K562 (cell line): ENCODE measurements around the gene AGPAT4. TPM values are rescaled to one million over a fixed set of nuclear protein-coding genes. Genes with fewer than 3 reads are reported as not detected.

ENCODE experiments used
- AFF1 ChIP-seq, 2 experiments: fragments of 450-650 bp; IDR thresholded peaks; 2 replicates each; pipeline ENCODE4 v1.6.1; 2018; ENCODE audit warnings: mild to moderate bottlenecking in 2 of 2, low read depth in 1 of 2; ENCODE audit not compliant: partially characterized antibody in 2 of 2
- BCLAF1 ChIP-seq, 2 experiments: fragments of 450-650 bp in 1 of 2; IDR thresholded peaks; 2 replicates each; pipeline ENCODE4 v1.6.1; 2011 to 2017; ENCODE audit warnings: low read depth in 2 of 2, antibody characterized with exemption in 1 of 2, borderline replicate concordance in 1 of 2, low read length in 1 of 2, mild to moderate bottlenecking in 1 of 2, mixed read lengths in 1 of 2; ENCODE audit not compliant: control insufficient read depth in 1 of 2
- IRF2 ChIP-seq: sonication (generic); formaldehyde crosslinking; IDR thresholded peaks from 2 replicates; pipeline ENCODE4 v1.8.1; 2022; ENCODE audit warnings: mild to moderate bottlenecking, missing genetic modification reagents
- MTF1 ChIP-seq: fragments of 250-450 bp; sonication (Bioruptor Pico); IDR thresholded peaks from 2 replicates; pipeline ENCODE4 v1.9.0; 2021; ENCODE audit warnings: moderate library complexity, mild to moderate bottlenecking, inconsistent platforms, borderline replicate concordance
- MYC ChIP-seq, 2 experiments: fragments of 250-450 bp in 1 of 2; sonication (Bioruptor Pico) in 1 of 2; IDR thresholded peaks; 2 replicates each; pipeline versions ENCODE4 v1.5.1 to v1.6.1; 2012 to 2021; ENCODE audit warnings: low read depth in 2 of 2, borderline replicate concordance in 1 of 2, improper control_type of control experiment in 1 of 2, low read length in 1 of 2, mild to moderate bottlenecking in 1 of 2, moderate library complexity in 1 of 2
- SMAD2 ChIP-seq: fragments of 150-350 bp; IDR thresholded peaks from 2 replicates; pipeline ENCODE4 v1.6.1; 2014; ENCODE audit warnings: low read depth, mild to moderate bottlenecking, low read length
- XRCC5 ChIP-seq: fragments of 200-400 bp; formaldehyde crosslinking; IDR thresholded peaks from 2 replicates; pipeline ENCODE4 v1.6.1; 2017; ENCODE audit warnings: low read depth, mild to moderate bottlenecking, low read length
- ZBTB11 ChIP-seq, 3 experiments: fragments of 200-800 bp in 1 of 3; fragments of 250-450 bp in 1 of 3; fragments of 450-650 bp in 1 of 3; sonication (Bioruptor Pico) in 1 of 3; sonication (Bioruptor generic) in 1 of 3; formaldehyde crosslinking in 1 of 3; IDR thresholded peaks; 2 replicates each; pipeline versions ENCODE4 v1.6.1 to v1.8.0; 2016 to 2022; ENCODE audit warnings: mild to moderate bottlenecking in 2 of 3, missing genetic modification characterization in 2 of 3, missing compliant biosample characterization in 1 of 3, moderate library complexity in 1 of 3
- ZBTB7A ChIP-seq: IDR thresholded peaks from 2 replicates; pipeline ENCODE4 v1.6.1; 2011; ENCODE audit warnings: low read depth, mild to moderate bottlenecking, low read length, moderate library complexity, borderline replicate concordance; ENCODE audit not compliant: control insufficient read depth
- ZKSCAN1 ChIP-seq: fragments of 150-350 bp; IDR thresholded peaks from 2 replicates; pipeline ENCODE4 v1.6.1; 2016; ENCODE audit warnings: low read depth, low read length
- ZNF23 ChIP-seq: fragments of 250-450 bp; sonication (Bioruptor Pico); IDR thresholded peaks from 2 replicates; pipeline ENCODE4 v1.4.0; 2020; ENCODE audit warnings: mild to moderate bottlenecking
- ZNF512 ChIP-seq: IDR thresholded peaks from 2 replicates; pipeline ENCODE4 v1.6.1; 2016; ENCODE audit warnings: missing genetic modification characterization, missing compliant biosample characterization
- ZNF583 ChIP-seq: fragments of 250-450 bp; sonication (Bioruptor Pico); IDR thresholded peaks from 2 replicates; pipeline ENCODE4 v1.4.0; 2020
- ZNF75A ChIP-seq: fragments of 450-650 bp; formaldehyde crosslinking; IDR thresholded peaks from 2 replicates; pipeline ENCODE4 v1.4.0; 2020; ENCODE audit warnings: mild to moderate bottlenecking
- polyA plus RNA-seq, 8 experiments: library from polyadenylated mRNA; depleted of rRNA in 4 of 8; stranded (reverse) in 5 of 8; unstranded in 3 of 8; fragments of >200 nt; fragmentation: Nextera tagmentation in 2 of 8; fragmentation: Illumina TruSeq in 1 of 8; extraction: Ambion mirVana in 2 of 8; extraction: Trizol in 1 of 8; gene quantifications; 2 replicates each; pipeline versions ENCODE4 v1.2.1 to v1.2.3, GENCODE V29; 2011 to 2014; ENCODE audit warnings: inconsistent platforms in 1 of 8, missing spikeins in 1 of 8
- total RNA-seq, 7 experiments: library from RNA; depleted of rRNA in 6 of 7; stranded (reverse); fragments of >200 nt in 6 of 7; fragmentation: Illumina TruSeq in 2 of 7; extraction: Trizol in 2 of 7; gene quantifications; 2 replicates each; pipeline versions ENCODE4 v1.2.1 to v1.2.3, GENCODE V29; 2011 to 2021; ENCODE audit warnings: low replicate concordance in 1 of 7

Gene AGPAT4
- total and polyA plus RNA-seq, 9 of the 15 experiments (the other 6 are each of a cell fraction or from before 2014, with no cell fraction given), result 2.2 to 15.0 (median 5.7) TPM

- no peak for TF ChIP-seq ZNF512 (tag)
- TF ChIP-seq ZKSCAN1, result no peak
- TF ChIP-seq IRF2, result no peak
- no peak for TF ChIP-seq ZNF75A
- TF ChIP-seq BCLAF1 (IDR thresholded peaks at IDR 0.05; ENCODE audit: borderline replicate concordance in 1 of 2, control insufficient read depth in 1 of 2, low read depth in 2 of 2, low read length in 1 of 2), result no peak
- no peak for TF ChIP-seq MTF1 (CRISPR knock-in tag)
- TF ChIP-seq SMAD2, result no peak
- TF ChIP-seq ZNF23, result no peak
- no peak for TF ChIP-seq ZBTB11 (CRISPR knock-in tag; IDR thresholded peaks at IDR 0.05)
- TF ChIP-seq AFF1 (IDR thresholded peaks at IDR 0.05; ENCODE audit: low read depth in 1 of 2, partially characterized antibody in 2 of 2), result no peak
- no peak for TF ChIP-seq ZNF583 (CRISPR knock-in tag)
- peak; percentile 47 for TF ChIP-seq MYC (IDR thresholded peaks at IDR 0.05; ENCODE audit: low read depth, low read length)
- no peak for TF ChIP-seq MYC (CRISPR knock-in tag; IDR thresholded peaks at IDR 0.05; ENCODE audit: borderline replicate concordance, low read depth)
- TF ChIP-seq XRCC5, result 0 out of 2 replicates have a peak, but pooled peaks have one; percentile 36
- TF ChIP-seq ZBTB7A, result 0 out of 2 replicates have a peak, but pooled peaks have one; percentile 12
These were observed 548 bp downstream of the AGPAT4 start (continued) for GRCh38 chr6:161273274-161273751.
